ENCODE measurements around the gene PLXDC1. TPM values are rescaled to one million over a fixed set of nuclear protein-coding genes. Genes with fewer than 3 reads are reported as not detected.

Gene PLXDC1
- total RNA-seq, 1 donor, result 2.9 TPM

GRCh38 chr17:39101091-39101490 is 50.3 kb downstream of the PLXDC1 start:
- H3K4me2 ChIP-seq (ENCODE audit: insufficient read depth, low read length), result no peak overlapping the region
- H3K4me1 ChIP-seq (ENCODE audit: insufficient read depth, low read length), result peaks cover 3% of the 10 kb centered on the region
- no peaks in the 10 kb centered on the region for H3K36me3 ChIP-seq (ENCODE audit: insufficient read depth, low read length)
- TF ChIP-seq CTCF (IDR thresholded peaks at IDR 0.05; ENCODE audit: extremely low read depth, low read depth, low read length), result no peak
- no peak overlapping the region for H2AFZ ChIP-seq (ENCODE audit: low read length)
- H4K20me1 ChIP-seq (ENCODE audit: insufficient read depth, low read length), result no peaks in the 10 kb centered on the region
- no peaks in the 10 kb centered on the region for H3K79me2 ChIP-seq (ENCODE audit: insufficient read depth, low read length)
- peaks cover 35% of the 10 kb centered on the region for H3K27me3 ChIP-seq (ENCODE audit: insufficient read depth, low read length)
- no peak overlapping the region for H3K27ac ChIP-seq (ENCODE audit: low read depth, low read length)
- peak; percentile 30 for DNase-seq (ENCODE audit: insufficient read length, low spot score, missing footprints)
- H3K9me3 ChIP-seq (ENCODE audit: low read depth, low read length), result no peaks in the 10 kb centered on the region
- no peak overlapping the region for H3K4me3 ChIP-seq (ENCODE audit: insufficient read depth, low read length)

GRCh38 chr17:39100530-39100929 is 50.9 kb downstream of the PLXDC1 start:
- Histone ChIP-seq H3K27me3 (ENCODE audit: insufficient read depth, low read length) (peaks cover 37% of the 10 kb centered on the region), H3K4me1 (ENCODE audit: insufficient read depth, low read length) (peaks cover 3% of the 10 kb centered on the region), H3K4me2 (ENCODE audit: insufficient read depth, low read length) (no peak overlapping the region), H3K79me2 (ENCODE audit: insufficient read depth, low read length) (no peaks in the 10 kb centered on the region), H3K9me3 (ENCODE audit: low read depth, low read length) (no peaks in the 10 kb centered on the region), H3K36me3 (ENCODE audit: insufficient read depth, low read length) (no peaks in the 10 kb centered on the region), H3K4me3 (ENCODE audit: insufficient read depth, low read length) (no peak overlapping the region), H4K20me1 (ENCODE audit: insufficient read depth, low read length) (no peaks in the 10 kb centered on the region), H3K27ac (ENCODE audit: low read depth, low read length) (no peak overlapping the region), H2AFZ (ENCODE audit: low read length) (no peak overlapping the region)
- no peak for DNase-seq (ENCODE audit: insufficient read length, low spot score, missing footprints)
- TF ChIP-seq CTCF (IDR thresholded peaks at IDR 0.05; ENCODE audit: extremely low read depth, low read depth, low read length), result no peak

GRCh38 chr17:39099663-39100286 is 51.7 kb downstream of the PLXDC1 start:
- H3K4me1 ChIP-seq (ENCODE audit: insufficient read depth, low read length), result peaks cover 3% of the 10 kb centered on the region
- peak; percentile 49 for DNase-seq (ENCODE audit: insufficient read length, low spot score, missing footprints)
- peaks cover 37% of the 10 kb centered on the region for H3K27me3 ChIP-seq (ENCODE audit: insufficient read depth, low read length)
- H3K36me3 ChIP-seq (ENCODE audit: insufficient read depth, low read length), result no peaks in the 10 kb centered on the region
- no peak overlapping the region for H3K27ac ChIP-seq (ENCODE audit: low read depth, low read length)
- no peak for TF ChIP-seq CTCF (IDR thresholded peaks at IDR 0.05; ENCODE audit: extremely low read depth, low read depth, low read length)
- no peaks in the 10 kb centered on the region for H3K79me2 ChIP-seq (ENCODE audit: insufficient read depth, low read length)
- no peaks in the 10 kb centered on the region for H3K9me3 ChIP-seq (ENCODE audit: low read depth, low read length)
- H3K4me2 ChIP-seq (ENCODE audit: insufficient read depth, low read length), result no peak overlapping the region
- no peaks in the 10 kb centered on the region for H4K20me1 ChIP-seq (ENCODE audit: insufficient read depth, low read length)
- H2AFZ ChIP-seq (ENCODE audit: low read length), result no peak overlapping the region
- no peak overlapping the region for H3K4me3 ChIP-seq (ENCODE audit: insufficient read depth, low read length)

GRCh38 chr17:39098588-39098987 is 52.8 kb downstream of the PLXDC1 start:
- H4K20me1 ChIP-seq (ENCODE audit: insufficient read depth, low read length), result no peaks in the 10 kb centered on the region
- no peak overlapping the region for H3K4me3 ChIP-seq (ENCODE audit: insufficient read depth, low read length)
- no peak overlapping the region for H3K27ac ChIP-seq (ENCODE audit: low read depth, low read length)
- no peaks in the 10 kb centered on the region for H3K36me3 ChIP-seq (ENCODE audit: insufficient read depth, low read length)
- no peak overlapping the region for H2AFZ ChIP-seq (ENCODE audit: low read length)
- no peaks in the 10 kb centered on the region for H3K9me3 ChIP-seq (ENCODE audit: low read depth, low read length)
- H3K79me2 ChIP-seq (ENCODE audit: insufficient read depth, low read length), result no peaks in the 10 kb centered on the region
- H3K27me3 ChIP-seq (ENCODE audit: insufficient read depth, low read length), result peaks cover 48% of the 10 kb centered on the region
- DNase-seq (ENCODE audit: insufficient read length, low spot score, missing footprints), result peak; percentile 78
- peaks cover 3% of the 10 kb centered on the region for H3K4me1 ChIP-seq (ENCODE audit: insufficient read depth, low read length)
- no peak for TF ChIP-seq CTCF (IDR thresholded peaks at IDR 0.05; ENCODE audit: extremely low read depth, low read depth, low read length)
- no peak overlapping the region for H3K4me2 ChIP-seq (ENCODE audit: insufficient read depth, low read length)

All from osteoblast (primary cell).